Right lobe of liver (tissue), 4 donors: ENCODE data around the gene TMEM19.

Source experiments
- POLR2A ChIP-seq: fragments of 450-650 bp; IDR thresholded peaks from one replicate; pipeline ENCODE4 v1.6.1; 2017; ENCODE audit warnings: antibody characterized with exemption, mild to moderate bottlenecking
- TF ChIP-seq, protein P1 (sequence below), 4 donors: fragments of 200-600 bp in 3 of 4; fragments of 450-650 bp in 1 of 4; IDR thresholded peaks; one replicate each; pipeline versions ENCODE4 v1.5.1 to v1.8.0; 2016 to 2022; ENCODE audit warnings: antibody characterized with exemption in 4 of 4, mild to moderate bottlenecking in 2 of 4
- donor health status: DM: no; HTN: no; CAD: no.
- donor health status: DM: no; HTN: no; CAD: no.
- donor health status: DM: no; HTN: yes; CAD: no.

- TF ChIP-seq, protein P1, sequence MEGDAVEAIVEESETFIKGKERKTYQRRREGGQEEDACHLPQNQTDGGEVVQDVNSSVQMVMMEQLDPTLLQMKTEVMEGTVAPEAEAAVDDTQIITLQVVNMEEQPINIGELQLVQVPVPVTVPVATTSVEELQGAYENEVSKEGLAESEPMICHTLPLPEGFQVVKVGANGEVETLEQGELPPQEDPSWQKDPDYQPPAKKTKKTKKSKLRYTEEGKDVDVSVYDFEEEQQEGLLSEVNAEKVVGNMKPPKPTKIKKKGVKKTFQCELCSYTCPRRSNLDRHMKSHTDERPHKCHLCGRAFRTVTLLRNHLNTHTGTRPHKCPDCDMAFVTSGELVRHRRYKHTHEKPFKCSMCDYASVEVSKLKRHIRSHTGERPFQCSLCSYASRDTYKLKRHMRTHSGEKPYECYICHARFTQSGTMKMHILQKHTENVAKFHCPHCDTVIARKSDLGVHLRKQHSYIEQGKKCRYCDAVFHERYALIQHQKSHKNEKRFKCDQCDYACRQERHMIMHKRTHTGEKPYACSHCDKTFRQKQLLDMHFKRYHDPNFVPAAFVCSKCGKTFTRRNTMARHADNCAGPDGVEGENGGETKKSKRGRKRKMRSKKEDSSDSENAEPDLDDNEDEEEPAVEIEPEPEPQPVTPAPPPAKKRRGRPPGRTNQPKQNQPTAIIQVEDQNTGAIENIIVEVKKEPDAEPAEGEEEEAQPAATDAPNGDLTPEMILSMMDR (IDR thresholded peaks at IDR 0.05): no peak
- TF ChIP-seq POLR2A: no peak
These were observed 23.8 kb upstream of the TMEM19 start for GRCh38 chr12:71661977-71662530.
